Peyer's patch (tissue), 4 donors: ENCODE data around the gene EEF1AKMT3. TPM values are rescaled to one million over a fixed set of nuclear protein-coding genes. Genes with fewer than 3 reads are reported as not detected.

Experiments
- DNase-seq, 3 donors: peaks; one replicate each; pipeline ENCODE4 v3.0.0-alpha.2; 2017 to 2019
- H3K27ac ChIP-seq, 4 donors: fragments of 200-600 bp; sonication (generic); one replicate each; pipeline ENCODE4 v1.5.1; 2016 to 2019
- H3K27me3 ChIP-seq, 2 donors: fragments of 200-600 bp; sonication (generic); one replicate each; pipeline ENCODE4 v1.5.1; 2019
- H3K36me3 ChIP-seq, 3 donors: fragments of 200-600 bp; sonication (generic); one replicate each; pipeline ENCODE4 v1.5.1; 2016 to 2019
- H3K4me1 ChIP-seq, 4 donors: fragments of 200-600 bp; sonication (generic); one replicate each; pipeline ENCODE4 v1.5.1; 2016 to 2019
- H3K4me3 ChIP-seq, 4 donors: fragments of 200-600 bp; sonication (generic); 1 replicate in 3 of 4; 2 replicates in 1 of 4; pipeline ENCODE4 v1.5.1; 2016 to 2019; ENCODE audit warnings: mild to moderate bottlenecking in 1 of 4
- H3K9me3 ChIP-seq, 4 donors: fragments of 200-600 bp; sonication (generic); one replicate each; pipeline ENCODE4 v1.5.1; 2016 to 2019; ENCODE audit warnings: mild to moderate bottlenecking in 1 of 4
- POLR2A ChIP-seq, 2 donors: fragments of 450-650 bp; IDR thresholded peaks; one replicate each; pipeline ENCODE4 v1.5.1; 2017; ENCODE audit warnings: antibody characterized with exemption in 2 of 2, mild to moderate bottlenecking in 2 of 2, moderate library complexity in 2 of 2
- total RNA-seq, 4 donors: library from RNA; depleted of rRNA; stranded (reverse); fragments of >200 nt; gene quantifications; one replicate each; pipeline ENCODE4 v1.1.0, GENCODE V29; 2016
- TF ChIP-seq, protein P1 (sequence below), 6 experiments: fragments of 450-650 bp in 4 of 6; fragments of 200-600 bp in 2 of 6; sonication (generic) in 1 of 6; IDR thresholded peaks; one replicate each; pipeline ENCODE4 v1.5.1; 2017 to 2019; ENCODE audit warnings: antibody characterized with exemption in 6 of 6, mild to moderate bottlenecking in 3 of 6, moderate library complexity in 1 of 6

Gene EEF1AKMT3
- total RNA-seq, 4 donors from 2014 or later: 1.4 to 7.4 (median 2.7) TPM

DNA sequence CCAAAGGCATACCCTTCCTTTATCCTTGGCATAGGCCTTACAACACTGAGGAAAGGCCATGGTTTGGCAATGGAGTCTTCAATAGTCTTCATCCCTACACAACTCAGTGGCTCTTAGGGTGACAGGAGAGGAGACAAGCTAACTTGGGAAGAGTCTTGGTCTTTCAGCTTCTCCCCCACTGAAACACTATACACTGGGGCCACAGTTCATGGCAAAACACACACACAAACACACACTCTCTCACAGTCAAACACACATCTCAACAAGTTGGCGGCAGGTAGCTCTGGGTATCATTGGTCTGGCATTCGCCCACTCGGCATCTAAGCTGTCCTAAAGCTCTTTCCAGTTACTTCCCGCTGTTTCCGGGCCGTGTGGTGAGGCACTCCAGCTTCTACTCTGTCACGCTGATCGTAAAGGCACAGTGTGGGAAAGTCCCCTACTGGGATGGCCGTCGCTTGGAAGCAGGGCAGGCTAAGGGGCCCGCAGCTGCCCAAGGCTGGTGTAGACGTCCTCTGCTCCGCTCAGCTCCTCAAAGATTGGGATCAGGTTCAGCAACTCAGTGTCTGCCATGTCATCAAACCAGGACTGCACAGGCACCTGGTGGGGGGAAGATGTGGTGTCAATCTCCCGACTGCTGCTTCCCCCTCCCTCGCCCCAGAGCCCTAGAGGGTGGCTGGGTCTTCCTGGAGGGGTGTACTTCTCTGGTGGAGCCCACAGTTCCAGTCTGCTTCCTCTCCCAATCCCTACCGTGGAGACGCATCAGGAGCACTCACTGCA, 50.9 kb downstream of the EEF1AKMT3 start:
- no peak overlapping the region for H3K4me3 ChIP-seq
- no peak for DNase-seq
- TF ChIP-seq POLR2A (IDR thresholded peaks at IDR 0.05): no peak
- TF ChIP-seq, protein P1, sequence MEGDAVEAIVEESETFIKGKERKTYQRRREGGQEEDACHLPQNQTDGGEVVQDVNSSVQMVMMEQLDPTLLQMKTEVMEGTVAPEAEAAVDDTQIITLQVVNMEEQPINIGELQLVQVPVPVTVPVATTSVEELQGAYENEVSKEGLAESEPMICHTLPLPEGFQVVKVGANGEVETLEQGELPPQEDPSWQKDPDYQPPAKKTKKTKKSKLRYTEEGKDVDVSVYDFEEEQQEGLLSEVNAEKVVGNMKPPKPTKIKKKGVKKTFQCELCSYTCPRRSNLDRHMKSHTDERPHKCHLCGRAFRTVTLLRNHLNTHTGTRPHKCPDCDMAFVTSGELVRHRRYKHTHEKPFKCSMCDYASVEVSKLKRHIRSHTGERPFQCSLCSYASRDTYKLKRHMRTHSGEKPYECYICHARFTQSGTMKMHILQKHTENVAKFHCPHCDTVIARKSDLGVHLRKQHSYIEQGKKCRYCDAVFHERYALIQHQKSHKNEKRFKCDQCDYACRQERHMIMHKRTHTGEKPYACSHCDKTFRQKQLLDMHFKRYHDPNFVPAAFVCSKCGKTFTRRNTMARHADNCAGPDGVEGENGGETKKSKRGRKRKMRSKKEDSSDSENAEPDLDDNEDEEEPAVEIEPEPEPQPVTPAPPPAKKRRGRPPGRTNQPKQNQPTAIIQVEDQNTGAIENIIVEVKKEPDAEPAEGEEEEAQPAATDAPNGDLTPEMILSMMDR (IDR thresholded peaks at IDR 0.05): no peak
- H3K27ac ChIP-seq: no peak overlapping the region
- no peaks in the 10 kb centered on the region for H3K27me3 ChIP-seq
- no peaks in the 10 kb centered on the region for H3K4me1 ChIP-seq
- no peaks in the 10 kb centered on the region for H3K9me3 ChIP-seq
- peaks cover 0 to 89% (median 12%) of the 10 kb centered on the region in 3 donors for H3K36me3 ChIP-seq

DNA sequence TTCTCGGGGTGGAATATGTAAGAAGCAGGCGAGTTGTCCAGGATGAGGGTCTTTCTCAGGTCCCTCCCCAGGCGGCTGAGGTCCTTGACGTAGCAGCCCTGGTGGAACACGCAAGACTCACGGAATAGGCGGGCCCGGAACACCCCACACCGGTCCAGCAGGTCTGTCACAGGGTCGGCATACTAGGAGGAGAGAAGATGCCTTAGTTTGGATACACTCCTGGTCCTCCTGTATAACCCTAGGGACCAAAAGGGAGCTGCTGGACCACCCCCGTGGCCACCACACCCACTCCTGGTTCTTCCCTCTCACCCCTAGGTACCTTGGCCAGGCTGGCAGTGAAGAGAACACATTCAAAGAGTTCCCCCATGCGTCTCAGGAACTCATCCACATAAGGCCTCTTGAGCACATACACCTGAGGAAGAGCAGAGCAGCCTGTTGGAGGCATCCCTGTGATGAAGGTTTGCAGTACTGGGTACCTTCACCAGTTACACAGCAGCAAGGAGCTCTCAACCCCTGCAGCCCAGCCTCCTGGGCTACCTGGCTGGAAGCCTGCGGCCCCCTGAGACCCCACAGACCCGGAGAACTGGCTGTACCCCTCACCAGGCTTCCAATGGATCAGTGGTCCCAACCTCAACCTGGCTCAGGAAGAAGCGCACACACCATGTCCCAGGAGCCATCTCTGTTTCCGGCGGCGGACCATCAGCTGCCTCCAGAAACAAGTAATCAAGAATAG, 51.7 kb downstream of the EEF1AKMT3 start:
- Histone ChIP-seq H3K27me3 (no peaks in the 10 kb centered on the region), H3K4me1 (peaks cover 0 to 2% (median 0%) of the 10 kb centered on the region in 4 donors), H3K9me3 (no peaks in the 10 kb centered on the region), H3K36me3 (peaks cover 0 to 96% (median 12%) of the 10 kb centered on the region in 3 donors), H3K4me3 (no peak overlapping the region), H3K27ac (no peak overlapping the region)
- TF ChIP-seq, protein P1 (IDR thresholded peaks at IDR 0.05): no peak
- no peak for TF ChIP-seq POLR2A (IDR thresholded peaks at IDR 0.05)
- DNase-seq: no peak

DNA sequence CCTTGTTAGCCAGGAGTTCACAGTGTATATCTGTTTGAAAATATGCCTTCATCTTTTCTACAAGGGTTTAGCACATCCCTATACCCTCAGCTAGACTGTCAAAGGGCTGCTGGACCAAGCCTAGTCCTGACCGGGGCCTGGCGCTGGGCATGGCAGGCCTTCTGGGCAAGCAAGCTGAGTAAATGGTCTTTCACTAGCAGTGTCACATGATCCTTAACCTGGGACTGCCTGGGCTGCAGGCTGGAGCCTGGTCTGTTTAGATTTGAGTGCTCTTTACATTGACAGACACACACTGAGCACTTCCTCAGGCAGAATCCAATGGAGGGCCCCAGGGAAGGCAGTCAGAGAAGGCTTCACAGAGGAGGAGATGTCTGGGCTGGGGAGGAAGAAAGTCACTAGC, 53.0 kb downstream of the EEF1AKMT3 start:
- H3K4me1 ChIP-seq: peaks cover 0 to 15% (median under 1%) of the 10 kb centered on the region in 4 donors
- no peaks in the 10 kb centered on the region for H3K9me3 ChIP-seq
- H3K36me3 ChIP-seq: peaks cover 0 to 91% (median 12%) of the 10 kb centered on the region in 3 donors
- H3K27ac ChIP-seq: no peak overlapping the region
- no peak overlapping the region for H3K4me3 ChIP-seq
- TF ChIP-seq POLR2A (IDR thresholded peaks at IDR 0.05): no peak
- TF ChIP-seq, protein P1 (IDR thresholded peaks at IDR 0.05): no peak
- no peaks in the 10 kb centered on the region for H3K27me3 ChIP-seq
- no peak for DNase-seq

DNA sequence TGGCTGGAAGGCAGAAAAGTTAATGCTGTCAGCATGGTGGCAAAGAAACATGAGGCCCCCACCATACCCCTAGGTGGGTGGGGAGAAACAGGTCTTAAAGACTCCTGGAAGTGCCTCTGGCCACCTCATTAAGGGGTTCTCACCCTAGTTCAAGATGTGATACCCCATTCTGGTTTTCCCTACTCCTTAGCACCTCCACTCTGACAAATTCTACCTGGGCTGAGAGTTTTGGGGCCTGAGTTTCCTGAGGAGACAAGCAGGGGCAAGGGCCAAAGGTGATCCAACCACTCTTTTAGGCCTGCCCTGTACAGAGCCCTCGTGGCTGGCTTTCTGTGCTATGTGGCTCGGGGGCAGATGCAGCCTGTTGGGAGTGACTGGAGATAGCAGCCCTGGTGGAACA, 54.0 kb downstream of the EEF1AKMT3 start:
- TF ChIP-seq POLR2A (IDR thresholded peaks at IDR 0.05): no peak
- TF ChIP-seq, protein P1 (IDR thresholded peaks at IDR 0.05): no peak
- no peak for DNase-seq
- Histone ChIP-seq H3K4me1 (peaks cover 4 to 24% (median 7%) of the 10 kb centered on the region in 4 donors), H3K27me3 (no peaks in the 10 kb centered on the region), H3K9me3 (no peaks in the 10 kb centered on the region), H3K27ac (no peak overlapping the region), H3K4me3 (no peak overlapping the region), H3K36me3 (peaks cover 0 to 82% (median 12%) of the 10 kb centered on the region in 3 donors)

DNA sequence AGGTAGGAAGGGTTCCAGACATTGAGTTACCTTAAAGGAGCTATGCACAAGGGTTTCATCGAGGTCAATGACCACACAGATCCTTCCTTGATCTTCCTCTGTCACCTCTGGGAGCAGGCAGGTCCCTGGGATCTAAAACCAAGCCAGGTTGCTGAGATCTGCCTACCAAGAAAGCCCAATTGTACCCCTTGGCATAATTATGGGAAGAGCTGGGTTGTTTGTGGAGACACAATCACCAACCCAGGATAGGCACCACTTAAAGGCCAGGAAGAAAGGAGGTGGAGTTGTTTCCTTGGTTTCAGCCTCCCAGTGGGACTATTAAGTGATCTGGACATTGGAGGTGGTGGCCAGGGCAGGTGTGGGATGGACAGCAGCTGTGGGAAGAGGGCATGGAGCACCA, 54.6 kb downstream of the EEF1AKMT3 start:
- Histone ChIP-seq H3K4me1 (peaks cover 7 to 30% (median 11%) of the 10 kb centered on the region in 4 donors), H3K36me3 (peaks cover 0 to 76% (median 9%) of the 10 kb centered on the region in 3 donors), H3K27me3 (no peaks in the 10 kb centered on the region), H3K4me3 (no peak overlapping the region), H3K9me3 (no peaks in the 10 kb centered on the region), H3K27ac (no peak overlapping the region)
- DNase-seq: no peak
- TF ChIP-seq, protein P1 (IDR thresholded peaks at IDR 0.05): no peak
- no peak for TF ChIP-seq POLR2A (IDR thresholded peaks at IDR 0.05)
